WTC11 (cell line): ENCODE results near the gene TPM2. TPM values are rescaled to one million over a fixed set of nuclear protein-coding genes. Genes with fewer than 3 reads are reported as not detected.

Experiments
- ATAC-seq: fragments of 200-7000 bp; cut with Tn5 transposase; 2 replicates; pipeline ENCODE4 v1.10.0; 2021; ENCODE audit warnings: mild to moderate bottlenecking, moderate library complexity
- CTCF ChIA-PET: fragments of 300-600 bp; sonication (Branson Sonifier 250); formaldehyde crosslinking; loops from one replicate; lab custom pipeline; 2021; ENCODE audit warnings: antibody characterized with exemption; lab: Charles Lee
- POLR2A ChIA-PET: fragments of 350-600 bp; sonication (Branson Sonifier 250); formaldehyde crosslinking; loops from one replicate; lab custom pipeline; 2021; ENCODE audit warnings: antibody characterized with exemption; lab: Charles Lee
- DNase-seq: peaks from one replicate; pipeline ENCODE4 v3.0.0; 2021; ENCODE audit warnings: low spot score
- H3K27ac Mint-ChIP-seq: 2 replicates; pipeline ENCODE4 v1.8.0; 2021; ENCODE audit warnings: mixed read lengths
- H3K27me3 Mint-ChIP-seq: 2 replicates; pipeline ENCODE4 v1.8.0; 2021; ENCODE audit warnings: low read depth, mild to moderate bottlenecking, moderate library complexity, mixed read lengths
- H3K36me3 Mint-ChIP-seq: 2 replicates; pipeline ENCODE4 v1.8.0; 2021; ENCODE audit warnings: mixed read lengths
- H3K4me1 Mint-ChIP-seq: 2 replicates; pipeline ENCODE4 v1.8.0; 2022; ENCODE audit warnings: mixed read lengths
- H3K4me3 Mint-ChIP-seq: 2 replicates; pipeline ENCODE4 v1.8.0; 2021; ENCODE audit warnings: mild to moderate bottlenecking, moderate library complexity, mixed read lengths
- H3K9me3 Mint-ChIP-seq: 2 replicates; pipeline ENCODE4 v1.8.0; 2021; ENCODE audit warnings: mixed read lengths
- ATF6 ChIP-seq: sonication (generic); formaldehyde crosslinking; IDR thresholded peaks from 2 replicates; pipeline ENCODE4 v1.8.1; 2023; ENCODE audit warnings: mild to moderate bottlenecking, missing genetic modification reagents
- CBFB ChIP-seq: sonication (generic); formaldehyde crosslinking; IDR thresholded peaks from 2 replicates; pipeline ENCODE4 v1.8.1; 2022; ENCODE audit warnings: mild to moderate bottlenecking, low read depth, missing genetic modification reagents
- EMX1 ChIP-seq: fragments of 250-450 bp; sonication (Bioruptor Pico); IDR thresholded peaks from 2 replicates; pipeline ENCODE4 v1.8.0; 2021; ENCODE audit warnings: mild to moderate bottlenecking
- FOXP1 ChIP-seq: sonication (generic); formaldehyde crosslinking; IDR thresholded peaks from 2 replicates; pipeline ENCODE4 v1.8.0; 2022; ENCODE audit warnings: missing genetic modification reagents, mild to moderate bottlenecking, moderate library complexity, borderline replicate concordance
- HMGA2 ChIP-seq: fragments of 250-450 bp; sonication (Bioruptor Pico); IDR thresholded peaks from 2 replicates; pipeline ENCODE4 v1.4.0; 2021; ENCODE audit warnings: mild to moderate bottlenecking, moderate library complexity
- IRF2 ChIP-seq: sonication (generic); formaldehyde crosslinking; IDR thresholded peaks from 2 replicates; pipeline ENCODE4 v1.8.0; 2022; ENCODE audit warnings: low read depth, missing genetic modification reagents, borderline replicate concordance
- JUN ChIP-seq: sonication (generic); formaldehyde crosslinking; IDR thresholded peaks from 2 replicates; pipeline ENCODE4 v1.8.0; 2023; ENCODE audit warnings: mild to moderate bottlenecking, missing genetic modification reagents
- MAX ChIP-seq: sonication (generic); formaldehyde crosslinking; IDR thresholded peaks from 2 replicates; pipeline ENCODE4 v1.8.0; 2022; ENCODE audit warnings: mild to moderate bottlenecking, missing genetic modification reagents
- MLX ChIP-seq: sonication (generic); formaldehyde crosslinking; IDR thresholded peaks from 2 replicates; pipeline ENCODE4 v1.8.1; 2023; ENCODE audit warnings: mild to moderate bottlenecking, missing genetic modification reagents, moderate library complexity
- NFYB ChIP-seq: sonication (generic); formaldehyde crosslinking; conservative IDR thresholded peaks from 2 replicates; pipeline ENCODE4 v1.8.0; 2022; ENCODE audit warnings: low read depth, missing genetic modification reagents
- NR1H2 ChIP-seq: sonication (generic); formaldehyde crosslinking; IDR thresholded peaks from 2 replicates; pipeline ENCODE4 v1.9.0; 2021; ENCODE audit warnings: mild to moderate bottlenecking, moderate library complexity, missing genetic modification reagents
- PRDM15 ChIP-seq: sonication (generic); formaldehyde crosslinking; IDR thresholded peaks from 2 replicates; pipeline ENCODE4 v1.8.0; 2022; ENCODE audit warnings: missing genetic modification reagents
- SMAD4 ChIP-seq: sonication (generic); formaldehyde crosslinking; IDR thresholded peaks from 2 replicates; pipeline ENCODE4 v1.8.0; 2022; ENCODE audit warnings: mild to moderate bottlenecking, missing genetic modification reagents
- SOX15 ChIP-seq: fragments of 250-450 bp; sonication (Bioruptor Pico); IDR thresholded peaks from 2 replicates; pipeline ENCODE4 v1.9.0; 2021; ENCODE audit warnings: mild to moderate bottlenecking
- USF1 ChIP-seq: sonication (generic); formaldehyde crosslinking; IDR thresholded peaks from 2 replicates; pipeline ENCODE4 v1.8.0; 2022; ENCODE audit warnings: mild to moderate bottlenecking, missing genetic modification reagents
- ZNF232 ChIP-seq: sonication (generic); formaldehyde crosslinking; IDR thresholded peaks from 2 replicates; pipeline ENCODE4 v1.8.0; 2022; ENCODE audit warnings: mild to moderate bottlenecking, missing genetic modification reagents
- ZNF263 ChIP-seq: sonication (generic); formaldehyde crosslinking; IDR thresholded peaks from 2 replicates; pipeline ENCODE4 v1.8.1; 2022; ENCODE audit warnings: low read depth, mild to moderate bottlenecking, moderate library complexity, missing genetic modification reagents
- ZNF317 ChIP-seq: sonication (generic); formaldehyde crosslinking; IDR thresholded peaks from 2 replicates; pipeline ENCODE4 v1.8.1; 2023; ENCODE audit warnings: low read depth, mild to moderate bottlenecking, moderate library complexity, missing genetic modification reagents, borderline replicate concordance
- ZNF416 ChIP-seq: fragments of 250-450 bp; sonication (Bioruptor Pico); IDR thresholded peaks from 2 replicates; pipeline ENCODE4 v1.9.0; 2021; ENCODE audit warnings: mild to moderate bottlenecking, inconsistent platforms
- total RNA-seq: library from RNA; stranded (reverse); gene quantifications from 3 replicates; pipeline ENCODE4 v1.2.3, GENCODE V29; 2021
- TF ChIP-seq, protein P1 (sequence below): sonication (generic); formaldehyde crosslinking; IDR thresholded peaks from 2 replicates; pipeline ENCODE4 v1.8.0; 2022; ENCODE audit warnings: mild to moderate bottlenecking, missing genetic modification reagents
- TF ChIP-seq, protein P2 (sequence below): sonication (generic); formaldehyde crosslinking; conservative IDR thresholded peaks from 2 replicates; pipeline ENCODE4 v1.8.1; 2022; ENCODE audit warnings: mild to moderate bottlenecking, missing genetic modification reagents

Gene TPM2
- total RNA-seq, 1 experiment from 2014 or later, result 146 TPM

- CTCF ChIA-PET, result interaction anchor here (0.6 kb wide), 1 partner anchor 488 kb away, joined by 3 read pairs; no protein-coding TSS in a partner anchor
- DNase-seq, result no peak
- no peak for TF ChIP-seq FOXP1 (CRISPR knock-in tag)
- TF ChIP-seq MAX (CRISPR knock-in tag), result no peak
- TF ChIP-seq ZNF263 (CRISPR knock-in tag), result no peak
- TF ChIP-seq, protein P1, sequence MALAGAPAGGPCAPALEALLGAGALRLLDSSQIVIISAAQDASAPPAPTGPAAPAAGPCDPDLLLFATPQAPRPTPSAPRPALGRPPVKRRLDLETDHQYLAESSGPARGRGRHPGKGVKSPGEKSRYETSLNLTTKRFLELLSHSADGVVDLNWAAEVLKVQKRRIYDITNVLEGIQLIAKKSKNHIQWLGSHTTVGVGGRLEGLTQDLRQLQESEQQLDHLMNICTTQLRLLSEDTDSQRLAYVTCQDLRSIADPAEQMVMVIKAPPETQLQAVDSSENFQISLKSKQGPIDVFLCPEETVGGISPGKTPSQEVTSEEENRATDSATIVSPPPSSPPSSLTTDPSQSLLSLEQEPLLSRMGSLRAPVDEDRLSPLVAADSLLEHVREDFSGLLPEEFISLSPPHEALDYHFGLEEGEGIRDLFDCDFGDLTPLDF (CRISPR knock-in tag), result no peak
- no peak for TF ChIP-seq USF1 (CRISPR knock-in tag)
- TF ChIP-seq SOX15 (CRISPR knock-in tag), result no peak
- no peak for TF ChIP-seq NR1H2 (CRISPR knock-in tag)
- no peak for TF ChIP-seq EMX1 (CRISPR knock-in tag)
- no peak for TF ChIP-seq ATF6 (CRISPR knock-in tag)
- no peak for TF ChIP-seq MLX (CRISPR knock-in tag)
- no peak for TF ChIP-seq PRDM15 (CRISPR knock-in tag)
- TF ChIP-seq, all 79 proteins: peak for 0
- Mint-ChIP-seq H3K36me3 (peaks cover 38% of the 10 kb centered on the region), H3K27me3 (peaks cover under 1% of the 10 kb centered on the region), H3K4me1 (peaks cover 10% of the 10 kb centered on the region), H3K27ac (peak overlapping the region; percentile 70), H3K4me3 (no peak overlapping the region), H3K9me3 (no peaks in the 10 kb centered on the region)
- POLR2A ChIA-PET, result no interaction called here
- no peak for ATAC-seq
Observed at GRCh38 chr9:35682051-35682450, 7.7 kb downstream of the TPM2 start.

DNA sequence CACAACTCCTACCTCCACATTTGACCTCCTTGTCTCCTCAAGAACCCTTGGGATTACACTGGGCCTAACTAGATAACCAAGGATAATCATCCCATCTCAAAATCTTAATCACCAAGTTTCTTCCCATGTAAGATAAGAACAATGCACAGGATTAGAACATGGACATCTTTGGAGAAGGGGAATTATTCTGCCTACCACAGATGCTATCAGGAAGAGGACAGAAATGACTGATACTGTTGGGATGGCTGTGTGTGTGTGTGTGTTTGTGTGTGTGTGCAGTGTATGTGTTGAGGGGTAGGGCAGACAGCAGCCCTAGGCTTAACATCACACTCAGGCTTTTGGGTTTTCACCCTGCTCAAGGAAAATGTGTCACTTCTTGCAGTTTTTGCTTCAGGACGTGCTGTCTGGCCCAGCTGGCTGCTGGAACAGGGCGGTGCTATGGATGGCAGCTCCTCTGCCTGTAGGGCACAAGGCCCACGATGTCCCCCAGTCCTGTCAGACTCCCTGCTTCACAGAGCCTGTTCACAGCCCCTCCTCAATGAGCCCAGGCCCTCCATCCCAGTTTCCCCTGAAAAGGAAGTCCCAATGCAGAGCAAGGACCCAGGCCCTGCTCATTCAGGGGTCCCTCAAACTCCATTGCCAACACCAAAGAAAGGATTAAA, 8.3 kb downstream of the TPM2 start:
- H3K27ac Mint-ChIP-seq, result peak overlapping the region; percentile 95; the same call in 1 of the 2 replicates
- peaks cover 38% of the 10 kb centered on the region for H3K36me3 Mint-ChIP-seq
- H3K9me3 Mint-ChIP-seq, result no peaks in the 10 kb centered on the region
- ATAC-seq (no peak), DNase-seq (no peak)
- H3K4me3 Mint-ChIP-seq, result no peak overlapping the region
- POLR2A ChIA-PET, result interaction anchor here (1.0 to 1.9 kb wide), 4 partner anchors 9 to 46 kb away, joined by 4 to 14 read pairs (median 6); partner anchors contain the start of genes ARHGEF39 and TPM2
- CTCF ChIA-PET, result interaction anchor here (0.9 to 2.4 kb wide), 9 partner anchors 7 to 782 kb away, joined by 3 to 24 read pairs (median 10); partner anchors contain the start of genes ARHGEF39, CCDC107, RMRP and TPM2
- peaks cover 11% of the 10 kb centered on the region for H3K4me1 Mint-ChIP-seq
- H3K27me3 Mint-ChIP-seq, result peaks cover 5% of the 10 kb centered on the region
- TF ChIP-seq HMGA2 (CRISPR knock-in tag) (no peak), ZNF232 (CRISPR knock-in tag) (no peak), MAX (CRISPR knock-in tag) (no peak), NFYB (CRISPR knock-in tag) (no peak), JUN (CRISPR knock-in tag) (no peak), ZNF416 (no peak), IRF2 (CRISPR knock-in tag) (no peak), SMAD4 (no peak), ZNF317 (CRISPR knock-in tag) (no peak), PRDM15 (CRISPR knock-in tag) (no peak), CBFB (CRISPR knock-in tag) (no peak)
- TF ChIP-seq, protein P2, sequence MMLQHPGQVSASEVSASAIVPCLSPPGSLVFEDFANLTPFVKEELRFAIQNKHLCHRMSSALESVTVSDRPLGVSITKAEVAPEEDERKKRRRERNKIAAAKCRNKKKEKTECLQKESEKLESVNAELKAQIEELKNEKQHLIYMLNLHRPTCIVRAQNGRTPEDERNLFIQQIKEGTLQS, result no peak
